ENCODE measurements around the gene RSPH3. TPM values are rescaled to one million over a fixed set of nuclear protein-coding genes. Genes with fewer than 3 reads are reported as not detected.

RSPH3 gene
- total RNA-seq, 1 experiment from 2014 or later = 24.7 TPM

DNA sequence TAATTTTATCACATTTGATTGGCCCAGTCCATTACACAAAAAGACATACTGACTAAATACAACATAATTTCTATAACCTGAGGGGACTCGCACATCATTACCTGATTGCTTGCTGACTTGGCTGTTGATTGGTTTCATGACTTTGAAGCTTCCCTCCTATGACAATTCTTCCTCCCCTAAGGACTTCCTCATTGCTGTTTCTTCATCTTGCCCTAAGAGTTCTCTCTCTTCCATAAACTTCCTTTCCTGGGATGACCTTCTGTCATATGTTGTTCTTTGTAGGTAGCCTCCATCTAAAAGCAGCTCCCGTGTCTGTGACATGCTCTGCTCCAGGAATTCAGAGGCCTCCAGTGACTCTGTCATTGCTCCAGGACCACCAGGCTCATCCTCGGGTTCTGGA, 22.6 kb downstream of the RSPH3 start (continued):
- TF ChIP-seq, protein P1, sequence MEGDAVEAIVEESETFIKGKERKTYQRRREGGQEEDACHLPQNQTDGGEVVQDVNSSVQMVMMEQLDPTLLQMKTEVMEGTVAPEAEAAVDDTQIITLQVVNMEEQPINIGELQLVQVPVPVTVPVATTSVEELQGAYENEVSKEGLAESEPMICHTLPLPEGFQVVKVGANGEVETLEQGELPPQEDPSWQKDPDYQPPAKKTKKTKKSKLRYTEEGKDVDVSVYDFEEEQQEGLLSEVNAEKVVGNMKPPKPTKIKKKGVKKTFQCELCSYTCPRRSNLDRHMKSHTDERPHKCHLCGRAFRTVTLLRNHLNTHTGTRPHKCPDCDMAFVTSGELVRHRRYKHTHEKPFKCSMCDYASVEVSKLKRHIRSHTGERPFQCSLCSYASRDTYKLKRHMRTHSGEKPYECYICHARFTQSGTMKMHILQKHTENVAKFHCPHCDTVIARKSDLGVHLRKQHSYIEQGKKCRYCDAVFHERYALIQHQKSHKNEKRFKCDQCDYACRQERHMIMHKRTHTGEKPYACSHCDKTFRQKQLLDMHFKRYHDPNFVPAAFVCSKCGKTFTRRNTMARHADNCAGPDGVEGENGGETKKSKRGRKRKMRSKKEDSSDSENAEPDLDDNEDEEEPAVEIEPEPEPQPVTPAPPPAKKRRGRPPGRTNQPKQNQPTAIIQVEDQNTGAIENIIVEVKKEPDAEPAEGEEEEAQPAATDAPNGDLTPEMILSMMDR (IDR thresholded peaks at IDR 0.05 in 2 of 3, conservative IDR thresholded peaks at IDR 0.05 in 1 of 3; ENCODE audit: borderline replicate concordance in 1 of 3, insufficient read depth in 1 of 3, low read depth in 2 of 3, low read length in 2 of 3) = no peak

DNA sequence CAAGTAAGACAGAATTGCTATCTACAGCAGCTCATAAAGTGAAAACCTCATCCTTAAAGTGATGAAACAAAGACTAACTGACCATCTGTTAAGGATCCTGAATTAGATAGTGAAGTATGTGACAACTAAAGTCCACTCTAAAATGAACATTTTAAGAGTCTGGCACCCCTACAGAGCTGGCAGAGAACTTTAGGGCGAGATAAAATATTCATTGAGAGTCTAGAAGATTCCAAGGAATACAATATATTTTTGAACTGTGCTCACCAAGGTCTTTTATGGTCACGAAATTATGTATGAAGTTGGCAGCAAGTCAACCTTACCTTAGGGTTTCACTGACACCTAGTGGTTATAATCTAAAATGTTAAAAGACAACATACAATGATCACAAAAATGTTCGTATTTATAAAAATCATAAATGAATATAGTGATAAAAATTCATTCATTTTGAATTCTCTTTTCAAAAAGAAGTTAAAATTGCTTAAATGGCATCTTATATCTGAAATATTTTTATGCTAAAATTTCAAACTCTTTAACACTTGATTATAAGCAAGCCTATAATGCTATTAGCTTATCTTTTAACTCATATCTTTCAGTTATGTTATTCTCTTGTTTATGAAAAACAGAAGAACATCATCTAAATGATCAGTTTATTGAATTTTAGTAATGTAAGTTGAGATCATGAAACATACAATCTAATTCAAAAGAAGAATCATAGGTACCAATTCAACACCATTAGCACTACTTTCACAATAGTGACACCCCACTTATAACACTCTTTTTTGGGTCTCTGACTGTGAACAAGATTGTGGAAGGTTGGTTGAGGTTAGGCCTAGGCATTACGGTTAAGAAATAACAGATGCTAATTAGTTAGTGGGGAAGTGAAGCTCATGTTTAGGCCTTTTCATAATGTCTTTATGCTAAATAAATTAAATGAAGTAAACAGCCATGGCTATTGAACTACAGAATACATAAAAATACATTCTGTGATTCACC, 27.5 kb downstream of the RSPH3 start:
- H3K27me3 ChIP-seq (ENCODE audit: insufficient read depth, low read length) = no peaks in the 10 kb centered on the region
- H3K27ac ChIP-seq (ENCODE audit: low read depth, low read length) = peak overlapping the region; percentile 6; the same call in 1 of the 2 replicates
- H4K20me1 ChIP-seq (ENCODE audit: insufficient read depth) = no peaks in the 10 kb centered on the region
- intact Hi-C loops (cut with micrococcal nuclease) = loop anchor here (1.0 to 10.0 kb wide), 6 partner anchors 105 to 748 kb away; no protein-coding TSS in a partner anchor
- ATAC-seq (peak; percentile 72), DNase-seq (ENCODE audit: low read depth, low spot score) (peak; percentile 55)
- peaks cover 8 to 13% of the 10 kb centered on the region in 2 experiments; a peak in 3 of 4 replicates for H3K9me3 ChIP-seq (ENCODE audit: control insufficient read depth in 1 of 2, insufficient read depth in 1 of 2, low read depth in 1 of 2, low read length in 2 of 2)
- peaks cover 0 to 20% of the 10 kb centered on the region in 2 experiments; a peak in 2 of 4 replicates for H3K4me1 ChIP-seq (ENCODE audit: control insufficient read depth in 1 of 2, insufficient read depth in 2 of 2, low read length in 2 of 2)
- peak overlapping the region; percentile 17; the same call in 1 of the 2 replicates for H3K4me2 ChIP-seq (ENCODE audit: low read length)
- peaks cover 42% of the 10 kb centered on the region for H3K79me2 ChIP-seq (ENCODE audit: insufficient read depth, low read length)
- ChIA-PET CTCF (interaction anchor here (0.9 to 2.0 kb wide), 9 partner anchors 162 to 328 kb away, joined by 3 to 6 read pairs (median 3); partner anchors contain the start of gene DYNLT1), RAD21 (ENCODE audit: low non-redundant PET in 1 of 2, low total read pairs in 2 of 2, uncharacterized antibody in 2 of 2, unreplicated experiment in 2 of 2) (interaction anchor here (0.6 to 1.5 kb wide), 2 partner anchors 66 to 269 kb away, joined by 3 to 4 read pairs; no protein-coding TSS in a partner anchor), POLR2A (interaction anchor here (0.9 to 2.2 kb wide), 4 partner anchors 103 to 161 kb away, joined by 3 to 8 read pairs (median 3); no protein-coding TSS in a partner anchor)
- H3K36me3 ChIP-seq (ENCODE audit: control insufficient read depth in 1 of 2, insufficient read depth in 2 of 2, low read length in 2 of 2) = peaks cover 14 to 50% of the 10 kb centered on the region in 2 experiments
- H2AFZ ChIP-seq (ENCODE audit: low read depth, low read length, poor library complexity, severe bottlenecking) = no peak overlapping the region
- TF ChIP-seq ZFX (IDR thresholded peaks at IDR 0.05) (no peak), ELF1 (IDR thresholded peaks at IDR 0.05; ENCODE audit: borderline replicate concordance, low read depth) (no peak), CBX3 (IDR thresholded peaks at IDR 0.05; ENCODE audit: low read depth) (no peak), RAD21 (IDR thresholded peaks at IDR 0.05; ENCODE audit: low read depth) (peak; percentile 93)
- TF ChIP-seq, protein P1 (IDR thresholded peaks at IDR 0.05 in 2 of 3, conservative IDR thresholded peaks at IDR 0.05 in 1 of 3; ENCODE audit: borderline replicate concordance in 1 of 3, insufficient read depth in 1 of 3, low read depth in 2 of 3, low read length in 2 of 3) = peak; percentile 31 to 70 (median 59); a peak in 5 of 6 replicates
- H3K9me2 ChIP-seq (ENCODE audit: insufficient read depth) = no peaks in the 10 kb centered on the region
- peak overlapping the region; percentile 8; the same call in 1 of the 2 replicates for H3K9ac ChIP-seq (ENCODE audit: low read length)
- BruUV-seq (replicated peaks) = no TSS peak
- H3K4me3 ChIP-seq (replicated peaks in 1 of 2; ENCODE audit: low read depth in 1 of 2, low read length in 2 of 2) = no peak overlapping the region

All from HCT116 (cell line).